Duodenal mucosa (tissue), 2 donors: Measurements from ENCODE around the gene LIN7C.
"Not testable (repeated sequence)": the region's sequence is repeated elsewhere in the genome, so short reads cannot be mapped to it uniquely, and the experiment has no call there.

Experiments used
- H3K27ac ChIP-seq: one replicate; pipeline ENCODE4 v1.7.0; 2013; ENCODE audit warnings: low read depth, low read length
- H3K27me3 ChIP-seq, 2 donors: one replicate each; pipeline ENCODE4 v1.7.0; 2013; ENCODE audit warnings: low read length in 2 of 2, control low read depth in 1 of 2; ENCODE audit not compliant: insufficient read depth in 2 of 2, control insufficient read depth in 1 of 2
- H3K36me3 ChIP-seq, 2 donors: one replicate each; pipeline ENCODE4 v1.7.0; 2013; ENCODE audit warnings: low read length in 2 of 2, control low read depth in 1 of 2; ENCODE audit not compliant: insufficient read depth in 2 of 2, control insufficient read depth in 1 of 2
- H3K4me1 ChIP-seq, 2 donors: one replicate each; pipeline ENCODE4 v1.7.0; 2013; ENCODE audit warnings: low read length in 2 of 2, control low read depth in 1 of 2; ENCODE audit not compliant: insufficient read depth in 2 of 2, control insufficient read depth in 1 of 2
- H3K4me3 ChIP-seq, 2 donors: one replicate each; pipeline ENCODE4 v1.7.0; 2013; ENCODE audit warnings: low read length in 2 of 2, low read depth in 1 of 2
- H3K9ac ChIP-seq, 2 donors: one replicate each; pipeline ENCODE4 v1.7.0; 2013; ENCODE audit warnings: low read length in 2 of 2, low read depth in 1 of 2
- H3K9me3 ChIP-seq, 2 donors: one replicate each; pipeline ENCODE4 v1.7.0; 2013; ENCODE audit warnings: low read length in 2 of 2, control low read depth in 1 of 2; ENCODE audit not compliant: control insufficient read depth in 1 of 2

The LIN7C gene

DNA sequence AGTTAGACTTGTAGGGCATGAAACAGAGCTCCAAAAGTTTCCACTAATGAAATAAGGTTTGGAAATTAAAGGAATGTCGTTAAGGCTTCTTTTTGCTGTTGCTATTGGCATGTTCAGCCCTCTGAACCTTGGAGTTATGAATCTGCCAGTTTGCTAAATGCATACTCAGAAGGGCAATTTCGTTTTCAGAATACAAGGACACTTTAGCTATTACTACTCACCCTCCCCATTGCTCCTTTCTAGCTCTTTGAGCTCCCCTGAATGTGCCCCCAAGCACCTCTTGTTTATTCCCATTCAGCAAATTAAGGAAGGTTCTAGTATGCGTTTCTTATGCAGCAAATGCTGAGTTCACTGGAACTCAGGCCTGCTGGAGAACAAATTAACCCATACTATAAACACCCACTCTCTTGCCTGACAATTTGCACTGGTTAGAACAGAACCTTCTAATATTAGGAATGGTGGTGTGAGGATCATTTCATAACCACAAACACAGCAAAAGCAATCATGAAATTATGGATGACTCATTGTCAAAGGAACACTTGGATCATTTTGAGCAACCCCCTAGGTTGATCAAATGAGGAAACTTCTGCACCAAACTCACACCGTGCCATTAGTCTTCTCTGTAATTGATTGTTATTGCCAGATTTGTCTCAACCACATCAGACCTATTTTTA is 26.2 kb upstream of the LIN7C start:
- Histone ChIP-seq H3K4me3 (no peak overlapping the region), H3K27ac (no peak overlapping the region), H3K36me3 (no peaks in the 10 kb centered on the region), H3K9ac (no peak overlapping the region), H3K4me1 (no peaks in the 10 kb centered on the region), H3K9me3 (no peaks in the 10 kb centered on the region), H3K27me3 (no peaks in the 10 kb centered on the region)

DNA sequence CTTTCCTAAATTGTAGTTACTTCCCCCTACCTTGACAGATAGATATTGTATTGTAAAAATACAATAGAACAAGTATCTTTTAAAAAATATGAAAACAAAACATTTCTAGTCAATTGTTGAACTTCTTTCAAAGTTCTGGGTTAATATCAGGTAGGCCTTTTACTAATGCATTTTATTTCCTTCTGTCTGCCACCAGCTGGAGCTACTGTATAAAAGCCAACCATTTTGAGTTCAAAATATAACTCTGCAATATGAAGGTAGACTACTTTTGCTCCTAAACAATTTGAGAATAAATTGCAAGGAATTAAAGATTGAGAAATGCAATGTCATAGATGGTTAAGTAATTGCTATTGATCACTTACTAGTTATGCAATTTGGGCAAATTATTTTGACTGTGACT is 22.1 kb upstream of the LIN7C start:
- Histone ChIP-seq H3K27me3 (no peaks in the 10 kb centered on the region), H3K4me3 (no peak overlapping the region), H3K27ac (no peak overlapping the region), H3K9me3 (no peaks in the 10 kb centered on the region), H3K9ac (no peak overlapping the region), H3K4me1 (no peaks in the 10 kb centered on the region), H3K36me3 (no peaks in the 10 kb centered on the region)

DNA sequence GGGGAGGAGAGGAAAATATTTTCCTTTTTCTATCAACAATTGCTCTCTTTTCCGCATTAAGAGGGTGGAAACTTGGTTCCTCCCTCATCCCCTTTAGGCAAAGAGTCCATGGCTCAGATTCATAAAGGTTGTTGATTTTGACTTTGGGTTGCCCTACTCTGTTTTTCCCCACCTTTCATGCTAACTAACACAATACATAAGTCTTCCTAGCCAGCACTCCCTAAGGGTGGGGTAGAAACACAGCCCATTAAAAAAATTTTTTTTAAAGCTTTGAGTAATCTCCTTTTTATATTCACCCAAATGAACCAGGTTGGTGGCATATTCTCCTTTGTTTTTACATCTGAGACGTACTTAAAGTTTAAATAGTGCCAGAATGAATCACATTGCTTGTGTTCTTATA is 20.0 kb upstream of the LIN7C start:
- no peaks in the 10 kb centered on the region for H3K9me3 ChIP-seq
- H3K27me3 ChIP-seq: no peaks in the 10 kb centered on the region
- H3K9ac ChIP-seq: no peak overlapping the region
- H3K27ac ChIP-seq: no peak overlapping the region
- no peaks in the 10 kb centered on the region for H3K36me3 ChIP-seq
- H3K4me3 ChIP-seq: no peak overlapping the region
- H3K4me1 ChIP-seq: no peaks in the 10 kb centered on the region

DNA sequence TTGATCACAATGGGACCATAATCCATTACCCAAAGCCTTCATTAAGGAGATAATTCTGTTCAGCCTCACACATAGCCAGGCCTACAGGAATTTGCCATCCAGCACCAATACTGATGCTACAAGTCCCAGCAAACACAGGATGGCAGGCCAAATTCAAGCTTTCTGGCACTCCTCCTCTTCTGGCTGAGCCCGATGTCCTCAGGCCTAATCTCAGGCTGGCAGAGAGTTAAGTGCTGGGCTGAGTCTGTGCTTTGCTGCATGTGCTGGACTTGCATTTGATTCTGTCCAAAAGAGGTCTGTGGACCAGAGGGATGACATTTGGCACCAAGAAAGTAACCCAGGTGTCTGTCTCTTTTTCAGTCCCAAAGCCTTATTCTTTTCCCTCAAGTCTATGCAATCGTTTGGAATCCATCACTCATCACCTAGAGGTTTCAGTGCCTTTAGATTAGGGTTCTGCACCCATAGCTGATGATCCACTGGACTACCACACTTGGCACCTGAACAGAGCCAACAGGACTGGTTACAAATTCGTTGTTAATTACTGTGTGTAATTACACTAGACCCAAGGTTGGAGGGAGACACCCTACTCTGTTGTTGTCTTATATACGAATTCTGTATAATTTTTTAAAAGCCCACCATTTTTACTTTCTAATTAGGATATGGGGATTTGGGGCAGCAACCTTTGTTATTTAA is 19.4 kb upstream of the LIN7C start:
- Histone ChIP-seq H3K27ac (no peak overlapping the region), H3K4me3 (no peak overlapping the region)

DNA sequence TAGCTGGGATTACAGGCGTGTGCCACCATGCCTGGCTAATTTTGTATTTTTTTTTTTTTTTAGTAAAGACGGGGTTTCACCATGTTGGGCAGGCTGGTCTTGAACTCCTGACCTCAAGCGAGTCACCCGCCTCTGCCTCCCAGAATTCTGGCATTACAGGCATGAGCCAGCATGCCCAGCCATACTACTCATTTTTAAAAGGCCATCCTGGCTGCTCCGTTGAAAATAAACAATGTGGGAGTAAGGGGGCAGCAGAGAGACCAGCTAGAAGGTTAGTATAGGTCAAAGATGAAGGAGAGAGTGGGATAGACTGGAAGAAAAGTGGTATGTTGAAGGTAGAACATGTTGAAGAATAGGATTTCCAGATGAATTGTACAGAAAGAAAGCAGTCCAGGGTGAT is 17.6 kb upstream of the LIN7C start:
- Histone ChIP-seq H3K36me3 (no peaks in the 10 kb centered on the region), H3K9me3 (no peaks in the 10 kb centered on the region), H3K9ac (no peak overlapping the region), H3K4me3 (no peak overlapping the region), H3K27ac (no peak overlapping the region), H3K27me3 (no peaks in the 10 kb centered on the region), H3K4me1 (no peaks in the 10 kb centered on the region)

More for the DNA sequence above, 19.4 kb upstream of the LIN7C start:
- Histone ChIP-seq H3K27me3 (no peaks in the 10 kb centered on the region), H3K9ac (no peak overlapping the region), H3K4me1 (no peaks in the 10 kb centered on the region), H3K36me3 (no peaks in the 10 kb centered on the region), H3K9me3 (no peaks in the 10 kb centered on the region)

DNA sequence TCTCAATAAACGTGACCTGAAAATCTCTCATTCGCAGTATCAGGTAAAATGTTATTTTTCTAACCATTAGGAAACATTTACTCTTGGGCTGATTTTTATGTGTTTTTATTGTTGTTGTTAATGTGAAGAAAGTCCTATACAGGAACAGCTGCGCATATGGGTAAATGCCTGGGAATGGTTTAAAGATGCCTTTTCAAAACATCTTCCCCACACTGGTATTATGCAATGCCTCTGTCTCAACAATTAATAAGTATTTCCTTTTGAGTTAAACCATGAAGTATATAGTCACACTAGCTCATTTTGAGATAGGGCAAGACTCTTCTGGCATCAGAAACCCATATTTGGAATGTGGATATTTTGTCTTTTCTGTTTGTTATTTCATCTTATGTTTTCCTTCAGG is 13.7 kb upstream of the LIN7C start:
- H3K4me3 ChIP-seq: no peak overlapping the region
- H3K4me1 ChIP-seq: no peaks in the 10 kb centered on the region
- no peaks in the 10 kb centered on the region for H3K9me3 ChIP-seq
- H3K36me3 ChIP-seq: no peaks in the 10 kb centered on the region
- no peak overlapping the region for H3K27ac ChIP-seq
- H3K9ac ChIP-seq: no peak overlapping the region
- no peaks in the 10 kb centered on the region for H3K27me3 ChIP-seq

DNA sequence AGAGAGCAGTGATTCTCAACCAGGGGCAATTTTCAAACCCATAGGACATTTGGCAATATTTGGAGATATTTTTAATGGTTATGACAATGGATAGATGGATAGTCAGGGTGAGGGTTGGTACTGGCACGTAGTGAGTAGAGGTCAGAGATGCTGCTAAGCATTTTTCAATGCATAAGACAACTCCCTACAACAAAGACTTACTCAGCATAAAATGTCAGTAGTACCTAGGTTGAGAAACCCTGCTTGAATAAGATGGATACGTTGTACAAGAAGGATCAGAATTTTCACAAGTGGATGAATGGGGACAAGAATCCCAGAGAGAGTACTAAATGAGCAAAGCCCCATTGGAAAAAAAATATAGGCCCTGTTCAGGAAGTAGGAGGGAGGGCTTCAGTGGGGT is 11.9 kb upstream of the LIN7C start:
- no peaks in the 10 kb centered on the region for H3K36me3 ChIP-seq
- H3K4me3 ChIP-seq: no peak overlapping the region
- no peaks in the 10 kb centered on the region for H3K4me1 ChIP-seq
- H3K27me3 ChIP-seq: no peaks in the 10 kb centered on the region
- peaks cover 0 to 5% of the 10 kb centered on the region in 2 donors for H3K9me3 ChIP-seq
- H3K9ac ChIP-seq: no peak overlapping the region
- no peak overlapping the region for H3K27ac ChIP-seq

DNA sequence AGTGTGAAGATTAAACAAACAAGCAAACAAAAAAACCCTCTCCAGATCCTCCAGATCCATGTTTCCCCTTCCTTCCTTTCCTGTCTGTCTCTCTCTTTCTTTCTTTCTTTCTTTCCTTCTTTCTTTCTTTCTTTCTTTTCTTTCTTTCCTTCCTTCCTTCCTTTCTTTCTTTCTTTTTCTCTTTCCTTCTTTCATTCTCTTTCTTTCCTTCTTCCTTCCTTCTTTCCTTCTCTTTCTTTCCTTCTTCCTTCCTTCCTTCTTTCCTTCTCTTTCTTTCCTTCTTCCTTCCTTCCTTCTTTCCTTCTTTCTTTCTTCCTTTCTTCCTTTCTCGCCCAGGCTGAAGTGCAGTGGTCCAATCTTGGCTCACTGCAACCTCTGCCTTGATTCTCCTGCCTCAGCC is 10.9 kb upstream of the LIN7C start:
- not testable (repeated sequence) for H3K27me3 ChIP-seq, H3K36me3 ChIP-seq, H3K9me3 ChIP-seq, H3K4me1 ChIP-seq, H3K9ac ChIP-seq, H3K4me3 ChIP-seq, H3K27ac ChIP-seq

DNA sequence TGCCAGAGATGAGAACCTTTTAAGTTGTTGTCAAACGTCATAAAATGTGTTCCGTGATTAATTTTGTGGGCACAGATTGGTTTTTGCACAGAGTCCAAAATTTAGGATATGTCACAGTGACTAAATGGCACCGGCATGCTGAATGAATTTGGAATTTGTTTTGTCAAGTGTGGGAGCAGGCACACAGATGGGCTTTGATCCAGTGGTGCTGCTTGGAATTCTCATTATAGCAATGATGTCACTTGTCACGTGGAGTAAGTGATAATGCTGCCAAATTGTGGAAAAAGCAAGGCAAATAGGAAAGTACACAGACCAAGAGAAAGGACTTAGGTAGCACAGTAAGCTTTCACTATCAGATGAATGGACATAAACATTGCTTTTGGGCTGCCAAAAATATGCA is 8.0 kb upstream of the LIN7C start:
- Histone ChIP-seq H3K9ac (no peak overlapping the region), H3K4me1 (no peaks in the 10 kb centered on the region), H3K27ac (no peak overlapping the region), H3K4me3 (no peak overlapping the region), H3K27me3 (no peaks in the 10 kb centered on the region), H3K36me3 (no peaks in the 10 kb centered on the region), H3K9me3 (peaks cover 0 to 5% of the 10 kb centered on the region in 2 donors)

DNA sequence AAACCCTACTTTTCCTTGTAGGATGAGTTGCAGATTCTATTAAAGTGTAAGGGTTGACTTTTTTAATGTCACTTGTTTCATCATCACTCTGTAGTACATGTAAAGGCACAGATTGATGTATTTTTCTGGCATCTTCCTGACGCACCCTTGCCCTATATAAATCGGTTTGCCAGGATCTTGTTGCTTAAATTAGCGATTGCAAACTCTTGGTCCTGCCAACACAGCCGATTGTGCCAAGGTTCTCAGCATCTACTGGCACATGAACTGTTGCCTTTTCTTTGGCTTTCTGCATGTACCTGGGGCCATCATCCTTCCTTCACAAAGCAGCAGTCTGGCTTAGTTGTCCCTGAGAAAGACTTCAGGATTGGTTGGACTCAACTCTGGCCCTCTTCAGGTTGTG is 7.5 kb upstream of the LIN7C start:
- no peaks in the 10 kb centered on the region for H3K36me3 ChIP-seq
- peaks cover 0 to 5% of the 10 kb centered on the region in 2 donors for H3K9me3 ChIP-seq
- H3K27me3 ChIP-seq: no peaks in the 10 kb centered on the region
- no peak overlapping the region for H3K9ac ChIP-seq
- no peak overlapping the region for H3K27ac ChIP-seq
- no peaks in the 10 kb centered on the region for H3K4me1 ChIP-seq
- no peak overlapping the region for H3K4me3 ChIP-seq
